ENCODE data around the gene SPARC.
"Not testable (repeated sequence)": the region's sequence is repeated elsewhere in the genome, so short reads cannot be mapped to it uniquely, and the experiment has no call there.

The SPARC gene

DNA sequence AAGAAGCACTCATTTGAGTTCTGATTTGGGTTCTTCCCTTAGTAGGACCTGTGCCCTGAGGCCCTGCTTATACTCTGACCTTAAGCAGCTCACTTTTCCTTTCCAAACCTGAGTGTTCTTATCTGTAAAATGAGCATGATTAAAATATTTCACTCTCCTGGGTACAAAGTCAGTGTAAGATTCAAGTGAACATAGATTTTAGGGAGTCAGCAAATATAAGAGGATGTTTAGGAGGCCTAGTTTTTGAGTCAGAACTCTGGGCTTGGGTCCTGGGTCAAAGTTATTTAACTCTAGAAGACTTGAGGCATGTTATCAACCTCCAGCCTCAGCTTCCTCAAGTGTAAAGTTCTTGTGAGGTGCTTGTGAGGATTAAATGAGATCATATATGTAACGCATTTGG lies 8.7 kb upstream of the SPARC start:
- Histone ChIP-seq H3K23ac (ENCODE audit: low read length) (no peak overlapping the region), H2BK120ac (ENCODE audit: low read depth, low read length) (no peak overlapping the region), H3K27me3 (ENCODE audit: insufficient read depth, low read length, poor library complexity) (no peaks in the 10 kb centered on the region), H3K79me2 (ENCODE audit: control insufficient read depth, insufficient read depth, low read length) (no peaks in the 10 kb centered on the region), H3K79me1 (ENCODE audit: low read length) (no peaks in the 10 kb centered on the region), H3K9ac (ENCODE audit: low read length) (no peak overlapping the region), H3K4me3 (ENCODE audit: low read length) (no peak overlapping the region), H2BK15ac (replicated peaks; ENCODE audit: low read depth) (no peak overlapping the region), H2AK5ac (ENCODE audit: low read length) (no peak overlapping the region), H4K8ac (ENCODE audit: low read depth, low read length) (no peak overlapping the region), H3K36me3 (ENCODE audit: control insufficient read depth, insufficient read depth, low read length) (no peaks in the 10 kb centered on the region), H3K56ac (ENCODE audit: low read length) (no peak overlapping the region), H3K18ac (ENCODE audit: low read length) (no peak overlapping the region), H2BK5ac (ENCODE audit: low read length) (no peak overlapping the region), H3K4ac (ENCODE audit: low read depth, low read length) (no peak overlapping the region), H3K4me1 (ENCODE audit: control insufficient read depth, low read depth, low read length) (peaks cover 11% of the 10 kb centered on the region), H3K4me2 (ENCODE audit: low read length) (no peak overlapping the region), H3K27ac (ENCODE audit: low read depth, low read length) (no peak overlapping the region), H4K5ac (ENCODE audit: low read length) (no peak overlapping the region)
- DNase-seq = no peak
- no CpG with 5 or more reads among the region's 1 CpG for WGBS (ENCODE audit: extremely low coverage, insufficient coverage, low lambda C conversion rate)

GRCh38 chr5:151694035-151694485 lies 7.3 kb upstream of the SPARC start:
- Histone ChIP-seq H3K79me2 (ENCODE audit: control insufficient read depth, insufficient read depth, low read length) (no peaks in the 10 kb centered on the region), H3K4ac (ENCODE audit: low read depth, low read length) (no peak overlapping the region), H4K5ac (ENCODE audit: low read length) (no peak overlapping the region), H3K27me3 (ENCODE audit: insufficient read depth, low read length, poor library complexity) (no peaks in the 10 kb centered on the region), H3K4me3 (ENCODE audit: low read length) (no peak overlapping the region), H3K79me1 (ENCODE audit: low read length) (no peaks in the 10 kb centered on the region), H3K36me3 (ENCODE audit: control insufficient read depth, insufficient read depth, low read length) (no peaks in the 10 kb centered on the region), H3K4me1 (ENCODE audit: control insufficient read depth, low read depth, low read length) (peaks cover 9% of the 10 kb centered on the region), H3K23ac (ENCODE audit: low read length) (no peak overlapping the region), H3K56ac (ENCODE audit: low read length) (peak overlapping the region; percentile 47), H3K9ac (ENCODE audit: low read length) (no peak overlapping the region), H3K27ac (ENCODE audit: low read depth, low read length) (no peak overlapping the region), H3K18ac (ENCODE audit: low read length) (no peak overlapping the region), H3K4me2 (ENCODE audit: low read length) (no peak overlapping the region), H2AK5ac (ENCODE audit: low read length) (peak overlapping the region; percentile 47), H2BK15ac (replicated peaks; ENCODE audit: low read depth) (no peak overlapping the region), H2BK120ac (ENCODE audit: low read depth, low read length) (no peak overlapping the region), H4K8ac (ENCODE audit: low read depth, low read length) (no peak overlapping the region), H2BK5ac (ENCODE audit: low read length) (no peak overlapping the region)
- WGBS (ENCODE audit: extremely low coverage, insufficient coverage, low lambda C conversion rate) = no CpG with 5 or more reads among the region's 3 CpGs
- no peak for DNase-seq

DNA sequence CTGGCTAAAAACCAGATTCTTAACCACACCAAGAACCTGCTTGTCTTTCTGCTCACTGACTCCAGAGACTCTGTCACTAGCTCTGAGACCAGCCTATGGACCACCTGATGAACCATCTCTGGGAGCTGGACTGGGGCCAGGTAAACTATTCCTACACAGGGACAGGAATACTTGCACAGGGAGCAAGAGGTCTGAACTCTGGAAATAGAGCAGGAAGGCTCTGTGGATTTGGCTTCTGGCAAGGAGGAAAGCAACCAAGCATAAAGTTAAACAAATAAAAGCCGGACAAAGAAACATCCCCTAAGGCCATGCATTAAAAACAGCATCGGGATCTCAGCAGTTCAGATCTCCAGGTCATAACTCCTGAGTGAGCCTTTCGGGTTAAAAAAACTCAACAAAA lies 5.6 kb upstream of the SPARC start:
- Histone ChIP-seq H3K79me2 (ENCODE audit: control insufficient read depth, insufficient read depth, low read length) (no peaks in the 10 kb centered on the region), H3K27me3 (ENCODE audit: insufficient read depth, low read length, poor library complexity) (no peaks in the 10 kb centered on the region), H3K79me1 (ENCODE audit: low read length) (no peaks in the 10 kb centered on the region), H3K4me3 (ENCODE audit: low read length) (no peak overlapping the region), H3K23ac (ENCODE audit: low read length) (no peak overlapping the region), H4K5ac (ENCODE audit: low read length) (no peak overlapping the region), H2BK15ac (replicated peaks; ENCODE audit: low read depth) (no peak overlapping the region), H3K36me3 (ENCODE audit: control insufficient read depth, insufficient read depth, low read length) (no peaks in the 10 kb centered on the region), H3K4ac (ENCODE audit: low read depth, low read length) (no peak overlapping the region), H4K8ac (ENCODE audit: low read depth, low read length) (no peak overlapping the region), H3K27ac (ENCODE audit: low read depth, low read length) (no peak overlapping the region), H3K4me2 (ENCODE audit: low read length) (no peak overlapping the region), H2AK5ac (ENCODE audit: low read length) (no peak overlapping the region), H2BK5ac (ENCODE audit: low read length) (no peak overlapping the region), H3K18ac (ENCODE audit: low read length) (no peak overlapping the region), H2BK120ac (ENCODE audit: low read depth, low read length) (no peak overlapping the region), H3K56ac (ENCODE audit: low read length) (no peak overlapping the region), H3K9ac (ENCODE audit: low read length) (no peak overlapping the region), H3K4me1 (ENCODE audit: control insufficient read depth, low read depth, low read length) (peaks cover 5% of the 10 kb centered on the region)
- no peak for DNase-seq
- no CpG with 5 or more reads among the region's 3 CpGs for WGBS (ENCODE audit: extremely low coverage, insufficient coverage, low lambda C conversion rate)

DNA sequence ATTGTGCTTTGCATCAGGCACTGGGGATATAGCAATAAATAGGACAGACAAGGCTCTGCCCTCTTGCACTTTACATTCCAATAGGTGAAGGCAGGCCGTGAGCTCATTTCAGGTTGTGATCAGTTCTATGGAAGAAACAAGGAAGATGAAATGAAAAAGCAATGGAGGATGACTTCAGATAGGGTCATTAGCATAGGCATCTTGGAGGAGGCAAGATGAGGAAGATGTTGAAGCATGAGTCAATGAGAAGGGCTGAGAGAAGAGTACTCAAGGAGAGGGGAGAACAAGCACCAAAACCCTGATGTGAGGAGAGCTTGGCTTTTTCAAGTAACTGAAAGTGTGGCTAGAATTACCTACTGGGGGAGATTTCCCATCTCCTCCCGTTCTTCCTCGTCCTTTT lies 5.0 kb upstream of the SPARC start:
- H3K4me3 ChIP-seq (ENCODE audit: low read length) = no peak overlapping the region
- DNase-seq = no peak

GRCh38 chr5:151689591-151689990 lies 2.9 kb upstream of the SPARC start:
- no CpG with 5 or more reads among the region's 8 CpGs for WGBS (ENCODE audit: extremely low coverage, insufficient coverage, low lambda C conversion rate)
- H3K4me1 ChIP-seq (ENCODE audit: control insufficient read depth, low read depth, low read length) = not testable (repeated sequence)

More for the DNA sequence above, 5.0 kb upstream of the SPARC start:
- Histone ChIP-seq H3K79me2 (ENCODE audit: control insufficient read depth, insufficient read depth, low read length) (peaks cover under 1% of the 10 kb centered on the region), H3K36me3 (ENCODE audit: control insufficient read depth, insufficient read depth, low read length) (no peaks in the 10 kb centered on the region), H2BK120ac (ENCODE audit: low read depth, low read length) (no peak overlapping the region), H3K27ac (ENCODE audit: low read depth, low read length) (no peak overlapping the region), H3K4ac (ENCODE audit: low read depth, low read length) (no peak overlapping the region), H3K4me1 (ENCODE audit: control insufficient read depth, low read depth, low read length) (peaks cover 2% of the 10 kb centered on the region), H3K18ac (ENCODE audit: low read length) (no peak overlapping the region), H3K9ac (ENCODE audit: low read length) (no peak overlapping the region), H3K27me3 (ENCODE audit: insufficient read depth, low read length, poor library complexity) (no peaks in the 10 kb centered on the region), H4K5ac (ENCODE audit: low read length) (no peak overlapping the region), H3K56ac (ENCODE audit: low read length) (peak overlapping the region; percentile 30), H2BK5ac (ENCODE audit: low read length) (no peak overlapping the region), H3K4me2 (ENCODE audit: low read length) (no peak overlapping the region), H3K23ac (ENCODE audit: low read length) (no peak overlapping the region), H3K79me1 (ENCODE audit: low read length) (no peaks in the 10 kb centered on the region), H2BK15ac (replicated peaks; ENCODE audit: low read depth) (no peak overlapping the region), H2AK5ac (ENCODE audit: low read length) (no peak overlapping the region), H4K8ac (ENCODE audit: low read depth, low read length) (no peak overlapping the region)
- no CpG with 5 or more reads among the region's 3 CpGs for WGBS (ENCODE audit: extremely low coverage, insufficient coverage, low lambda C conversion rate)

DNA sequence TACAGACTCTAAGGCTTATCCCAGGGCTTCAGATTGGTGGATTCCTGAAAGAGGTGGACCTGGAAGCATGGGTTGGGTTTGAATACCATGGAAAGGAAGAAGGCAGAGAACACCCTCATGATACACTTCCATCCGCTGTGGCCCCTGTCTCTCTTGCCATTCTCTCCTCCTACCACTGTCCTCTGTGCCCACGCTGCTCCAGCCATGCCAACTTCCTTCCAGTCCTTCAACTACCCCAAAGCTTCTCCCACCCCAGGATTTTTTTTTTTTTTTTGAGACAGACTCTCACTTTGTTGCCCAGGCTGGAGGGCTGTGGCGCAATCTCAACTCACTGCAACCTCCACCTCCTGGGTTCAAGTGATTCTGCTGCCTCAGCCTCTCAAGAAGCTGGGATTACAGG lies 1.7 kb upstream of the SPARC start:
- no peak for DNase-seq
- Histone ChIP-seq H4K5ac (ENCODE audit: low read length) (no peak overlapping the region), H3K4me3 (ENCODE audit: low read length) (no peak overlapping the region), H2BK5ac (ENCODE audit: low read length) (no peak overlapping the region), H2AK5ac (ENCODE audit: low read length) (peak overlapping the region; percentile 64), H3K23ac (ENCODE audit: low read length) (no peak overlapping the region), H3K27me3 (ENCODE audit: insufficient read depth, low read length, poor library complexity) (no peaks in the 10 kb centered on the region), H3K79me2 (ENCODE audit: control insufficient read depth, insufficient read depth, low read length) (peaks cover 28% of the 10 kb centered on the region), H3K4ac (ENCODE audit: low read depth, low read length) (no peak overlapping the region), H2BK120ac (ENCODE audit: low read depth, low read length) (no peak overlapping the region), H3K79me1 (ENCODE audit: low read length) (peaks cover 7% of the 10 kb centered on the region), H2BK15ac (replicated peaks; ENCODE audit: low read depth) (no peak overlapping the region), H3K27ac (ENCODE audit: low read depth, low read length) (no peak overlapping the region), H3K4me1 (ENCODE audit: control insufficient read depth, low read depth, low read length) (peaks cover 5% of the 10 kb centered on the region), H3K18ac (ENCODE audit: low read length) (no peak overlapping the region), H3K9ac (ENCODE audit: low read length) (no peak overlapping the region), H3K4me2 (ENCODE audit: low read length) (no peak overlapping the region), H3K56ac (ENCODE audit: low read length) (peak overlapping the region; percentile 19), H3K36me3 (ENCODE audit: control insufficient read depth, insufficient read depth, low read length) (no peaks in the 10 kb centered on the region), H4K8ac (ENCODE audit: low read depth, low read length) (no peak overlapping the region)
- WGBS (ENCODE audit: extremely low coverage, insufficient coverage, low lambda C conversion rate) = no CpG with 5 or more reads among the region's 3 CpGs

More at GRCh38 chr5:151689591-151689990, 2.9 kb upstream of the SPARC start:
- H3K79me2 ChIP-seq (ENCODE audit: control insufficient read depth, insufficient read depth, low read length) = peaks cover 18% of the 10 kb centered on the region
- not testable (repeated sequence) for H3K79me1 ChIP-seq (ENCODE audit: low read length); H3K9ac ChIP-seq (ENCODE audit: low read length); H4K8ac ChIP-seq (ENCODE audit: low read depth, low read length); H2AK5ac ChIP-seq (ENCODE audit: low read length); H2BK120ac ChIP-seq (ENCODE audit: low read depth, low read length); H3K4me2 ChIP-seq (ENCODE audit: low read length); H2BK5ac ChIP-seq (ENCODE audit: low read length); H3K4me3 ChIP-seq (ENCODE audit: low read length); H3K56ac ChIP-seq (ENCODE audit: low read length); H3K27me3 ChIP-seq (ENCODE audit: insufficient read depth, low read length, poor library complexity); H3K27ac ChIP-seq (ENCODE audit: low read depth, low read length); H3K4ac ChIP-seq (ENCODE audit: low read depth, low read length); H3K23ac ChIP-seq (ENCODE audit: low read length); H3K36me3 ChIP-seq (ENCODE audit: control insufficient read depth, insufficient read depth, low read length); H3K18ac ChIP-seq (ENCODE audit: low read length); H4K5ac ChIP-seq (ENCODE audit: low read length); DNase-seq; H2BK15ac ChIP-seq (replicated peaks; ENCODE audit: low read depth)
